Tibial nerve (tissue), 4 donors: ENCODE measurements around the gene PTGR3. TPM values are rescaled to one million over a fixed set of nuclear protein-coding genes. Genes with fewer than 3 reads are reported as not detected.

Source experiments
- DNase-seq, 2 donors: peaks; one replicate each; pipeline ENCODE4 v3.0.0-alpha.2; 2019; ENCODE audit warnings: low spot score in 2 of 2
- H3K27ac ChIP-seq, 4 donors: fragments of 200-600 bp; sonication (generic) in 3 of 4; one replicate each; pipeline ENCODE4 v1.5.1; 2017 to 2019; ENCODE audit warnings: mild to moderate bottlenecking in 1 of 4
- H3K27me3 ChIP-seq, 2 donors: fragments of 200-600 bp; sonication (generic) in 1 of 2; one replicate each; pipeline versions ENCODE4 v1.5.1 to v1.6.0; 2017 to 2019
- H3K36me3 ChIP-seq, 3 donors: fragments of 200-600 bp; sonication (generic); one replicate each; pipeline ENCODE4 v1.5.1; 2018 to 2019
- H3K4me1 ChIP-seq, 4 donors: fragments of 200-600 bp; sonication (generic) in 3 of 4; one replicate each; pipeline ENCODE4 v1.5.1; 2017 to 2019
- H3K4me3 ChIP-seq, 4 donors: fragments of 200-600 bp; sonication (generic) in 3 of 4; one replicate each; pipeline ENCODE4 v1.5.1; 2017 to 2019; ENCODE audit warnings: mild to moderate bottlenecking in 1 of 4, moderate library complexity in 1 of 4
- H3K9me3 ChIP-seq, 4 donors: fragments of 200-600 bp; sonication (generic) in 3 of 4; one replicate each; pipeline ENCODE4 v1.5.1; 2017 to 2019
- EP300 ChIP-seq, 2 donors: sonication (generic); formaldehyde crosslinking; IDR thresholded peaks; one replicate each; pipeline ENCODE4 v1.6.1; 2017; ENCODE audit warnings: antibody characterized with exemption in 2 of 2, mild to moderate bottlenecking in 1 of 2
- POLR2A ChIP-seq, 2 donors: fragments of 450-650 bp; IDR thresholded peaks; one replicate each; pipeline ENCODE4 v1.6.1; 2017; ENCODE audit warnings: antibody characterized with exemption in 2 of 2, mild to moderate bottlenecking in 2 of 2, moderate library complexity in 2 of 2
- WGBS, 2 donors: methylation state at CpG; one replicate each; pipeline ENCODE4 v1.1.5; 2018; 5-methylcytosine and 5-hydroxymethylcytosine counted together
- total RNA-seq, 4 donors: library from RNA; depleted of rRNA; stranded (reverse); fragments of >200 nt; gene quantifications; one replicate each; pipeline ENCODE4 v1.1.0, GENCODE V29; 2016
- TF ChIP-seq, protein P1 (sequence below), 5 experiments: fragments of 200-600 bp in 3 of 5; fragments of 450-650 bp in 2 of 5; sonication (generic) in 3 of 5; IDR thresholded peaks; one replicate each; pipeline ENCODE4 v1.5.1; 2016 to 2019; ENCODE audit warnings: antibody characterized with exemption in 5 of 5, mild to moderate bottlenecking in 3 of 5, moderate library complexity in 2 of 5

Gene PTGR3
- total RNA-seq, 4 donors from 2014 or later = 12.7 to 35.9 (median 24.5) TPM

DNA sequence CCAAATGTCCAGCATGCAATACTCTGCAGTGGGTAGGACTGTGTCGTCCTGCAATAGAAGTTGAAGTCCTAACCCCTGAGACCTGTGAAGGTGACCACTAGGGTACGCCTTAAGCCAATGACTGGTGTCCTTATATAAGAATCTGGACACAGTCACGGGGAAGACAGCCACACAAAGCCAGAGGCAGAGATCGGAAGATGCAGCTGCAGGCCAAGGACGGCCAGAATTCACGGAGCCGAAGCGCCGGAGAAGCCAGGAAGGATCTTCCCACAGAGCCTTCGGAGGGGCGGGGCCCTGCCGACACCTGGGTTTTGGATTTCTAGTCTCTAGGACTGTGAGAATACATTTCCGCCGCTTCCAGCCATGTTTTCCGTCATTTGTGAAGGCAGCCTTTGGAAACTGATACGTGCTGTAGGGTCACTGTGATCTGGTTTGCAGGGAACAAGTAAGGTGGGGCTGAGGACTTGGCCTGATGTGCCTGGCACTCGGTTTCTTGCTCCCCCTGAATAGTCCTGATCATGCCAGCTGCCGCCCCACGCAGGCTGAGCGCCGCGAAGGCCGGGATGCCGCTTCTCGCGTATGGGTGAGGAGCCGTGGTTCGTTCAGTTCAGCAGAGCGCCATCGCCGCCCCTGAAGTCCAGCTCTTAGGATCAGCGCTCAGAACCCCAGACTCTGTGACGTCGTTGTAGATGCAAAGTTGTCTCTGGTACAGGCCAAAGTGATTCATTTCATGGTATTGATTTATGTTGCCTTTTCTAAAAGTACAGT lies 38.7 kb downstream of the PTGR3 start:
- no peaks in the 10 kb centered on the region for H3K36me3 ChIP-seq
- no peak overlapping the region for H3K27ac ChIP-seq
- TF ChIP-seq POLR2A (IDR thresholded peaks at IDR 0.05) (no peak), EP300 (IDR thresholded peaks at IDR 0.05) (no peak)
- TF ChIP-seq, protein P1, sequence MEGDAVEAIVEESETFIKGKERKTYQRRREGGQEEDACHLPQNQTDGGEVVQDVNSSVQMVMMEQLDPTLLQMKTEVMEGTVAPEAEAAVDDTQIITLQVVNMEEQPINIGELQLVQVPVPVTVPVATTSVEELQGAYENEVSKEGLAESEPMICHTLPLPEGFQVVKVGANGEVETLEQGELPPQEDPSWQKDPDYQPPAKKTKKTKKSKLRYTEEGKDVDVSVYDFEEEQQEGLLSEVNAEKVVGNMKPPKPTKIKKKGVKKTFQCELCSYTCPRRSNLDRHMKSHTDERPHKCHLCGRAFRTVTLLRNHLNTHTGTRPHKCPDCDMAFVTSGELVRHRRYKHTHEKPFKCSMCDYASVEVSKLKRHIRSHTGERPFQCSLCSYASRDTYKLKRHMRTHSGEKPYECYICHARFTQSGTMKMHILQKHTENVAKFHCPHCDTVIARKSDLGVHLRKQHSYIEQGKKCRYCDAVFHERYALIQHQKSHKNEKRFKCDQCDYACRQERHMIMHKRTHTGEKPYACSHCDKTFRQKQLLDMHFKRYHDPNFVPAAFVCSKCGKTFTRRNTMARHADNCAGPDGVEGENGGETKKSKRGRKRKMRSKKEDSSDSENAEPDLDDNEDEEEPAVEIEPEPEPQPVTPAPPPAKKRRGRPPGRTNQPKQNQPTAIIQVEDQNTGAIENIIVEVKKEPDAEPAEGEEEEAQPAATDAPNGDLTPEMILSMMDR (IDR thresholded peaks at IDR 0.05) = no peak
- 94 to 96% methylated on average over 34 of the region's 34 CpGs for WGBS, 2 donors
- no peak overlapping the region for H3K4me3 ChIP-seq
- no peaks in the 10 kb centered on the region for H3K27me3 ChIP-seq
- no peak for DNase-seq
- peaks cover 0 to 24% (median 0%) of the 10 kb centered on the region in 4 donors for H3K9me3 ChIP-seq
- no peaks in the 10 kb centered on the region for H3K4me1 ChIP-seq

DNA sequence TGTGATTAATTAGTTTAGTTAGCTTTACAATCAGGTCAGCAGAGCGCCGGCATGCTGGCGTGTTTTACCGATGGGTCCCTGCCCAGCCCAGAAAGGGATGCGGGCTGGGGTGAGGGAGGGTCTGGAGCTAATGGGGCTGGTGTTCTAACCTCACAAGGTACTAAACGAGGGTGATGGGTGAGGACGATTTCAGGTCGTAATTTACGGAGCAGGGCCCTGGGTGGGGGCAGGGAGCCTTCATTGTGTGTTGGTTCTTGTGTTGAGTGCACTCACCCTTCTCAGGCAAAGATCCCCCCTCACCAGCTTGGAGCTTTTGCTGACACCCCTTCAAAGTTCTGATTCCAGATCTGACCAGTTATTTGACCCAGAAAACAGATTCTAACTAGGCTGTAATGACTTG lies 39.5 kb downstream of the PTGR3 start:
- TF ChIP-seq EP300 (IDR thresholded peaks at IDR 0.05) (no peak), POLR2A (IDR thresholded peaks at IDR 0.05) (no peak)
- TF ChIP-seq, protein P1 (IDR thresholded peaks at IDR 0.05) = no peak
- no peak overlapping the region for H3K4me3 ChIP-seq
- H3K36me3 ChIP-seq = no peaks in the 10 kb centered on the region
- no peaks in the 10 kb centered on the region for H3K4me1 ChIP-seq
- peaks cover 0 to 32% (median 0%) of the 10 kb centered on the region in 4 donors for H3K9me3 ChIP-seq
- no peak for DNase-seq
- 73% methylated on average over 9 of the region's 9 CpGs for WGBS, 2 donors
- H3K27me3 ChIP-seq = no peaks in the 10 kb centered on the region
- no peak overlapping the region for H3K27ac ChIP-seq

DNA sequence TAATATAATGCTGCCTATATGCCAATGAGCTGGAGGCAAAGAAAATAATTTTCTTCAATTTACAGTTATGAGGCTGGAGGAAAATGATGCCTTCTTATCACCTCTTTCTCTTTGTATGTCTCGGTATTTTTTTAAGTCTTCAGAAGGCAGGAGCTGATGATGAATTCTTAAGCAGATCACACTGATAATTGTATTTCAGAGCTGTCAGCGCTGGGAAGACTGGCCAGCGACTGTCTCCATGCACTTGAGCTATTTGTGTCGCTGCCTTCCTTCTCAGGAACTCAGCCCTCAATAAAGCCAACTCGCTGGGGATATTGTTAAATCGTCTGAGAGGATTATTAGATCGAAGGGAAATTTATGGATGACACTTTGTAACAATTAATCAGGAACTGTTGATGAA lies 40.3 kb downstream of the PTGR3 start:
- 60 to 61% methylated on average over 7 of the region's 7 CpGs for WGBS, 2 donors
- TF ChIP-seq POLR2A (IDR thresholded peaks at IDR 0.05) (no peak), EP300 (IDR thresholded peaks at IDR 0.05) (no peak)
- TF ChIP-seq, protein P1 (IDR thresholded peaks at IDR 0.05) = no peak
- H3K4me3 ChIP-seq = no peak overlapping the region
- DNase-seq = no peak
- H3K9me3 ChIP-seq = peaks cover 0 to 35% (median 0%) of the 10 kb centered on the region in 4 donors
- no peaks in the 10 kb centered on the region for H3K4me1 ChIP-seq
- H3K27me3 ChIP-seq = no peaks in the 10 kb centered on the region
- no peak overlapping the region for H3K27ac ChIP-seq
- no peaks in the 10 kb centered on the region for H3K36me3 ChIP-seq

DNA sequence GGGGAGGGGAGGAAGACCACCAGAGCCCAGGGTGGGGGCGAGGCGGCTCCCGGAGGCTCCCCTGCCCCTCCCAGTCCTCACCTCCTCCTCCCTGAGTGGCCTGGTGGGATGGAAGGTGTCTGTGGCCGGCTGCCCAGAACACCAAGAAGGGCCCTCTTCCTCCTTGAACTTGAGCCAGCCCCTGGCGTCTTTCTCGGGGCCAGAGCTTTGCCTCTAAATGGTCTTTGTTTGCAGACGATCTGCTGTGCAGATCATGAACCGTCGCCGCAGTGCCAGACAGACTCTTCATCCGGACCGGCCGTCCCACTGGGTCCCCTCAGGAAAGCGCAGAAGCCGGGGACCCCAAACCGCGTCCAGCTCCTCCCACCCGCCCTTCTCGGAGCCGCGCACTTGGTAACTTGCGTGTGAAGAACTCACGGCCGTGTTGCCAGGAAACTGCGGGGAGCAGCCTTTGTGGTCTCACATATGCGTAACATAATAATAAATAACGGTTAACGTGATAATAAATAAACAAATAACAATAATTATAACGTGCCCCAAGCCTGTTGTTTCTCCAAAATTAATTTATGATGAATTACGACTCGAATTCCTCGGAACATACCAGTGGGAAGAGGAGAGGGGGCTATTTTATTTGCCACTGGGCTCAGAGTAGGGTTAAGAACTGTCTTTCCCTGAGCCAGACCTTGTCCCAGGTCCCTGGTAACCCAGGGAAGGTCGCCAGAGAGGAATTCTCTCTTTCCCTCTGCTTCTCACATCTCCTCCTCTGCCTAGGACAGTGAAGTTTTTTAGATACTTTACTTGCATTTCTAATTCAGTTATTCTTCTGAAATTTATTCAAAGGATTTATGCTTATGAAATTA lies 41.0 kb downstream of the PTGR3 start:
- Histone ChIP-seq H3K27me3 (no peaks in the 10 kb centered on the region), H3K4me3 (peak overlapping the region in 1 of 4 donors; percentile 17), H3K27ac (no peak overlapping the region), H3K9me3 (peaks cover 0 to 35% (median 0%) of the 10 kb centered on the region in 4 donors), H3K4me1 (no peaks in the 10 kb centered on the region), H3K36me3 (no peaks in the 10 kb centered on the region)
- DNase-seq = no peak
- TF ChIP-seq, protein P1 (IDR thresholded peaks at IDR 0.05) = no peak
- TF ChIP-seq EP300 (IDR thresholded peaks at IDR 0.05) (no peak), POLR2A (IDR thresholded peaks at IDR 0.05) (no peak)
- 73 to 74% methylated on average over 30 to 33 of the region's 33 CpGs for WGBS, 2 donors

DNA sequence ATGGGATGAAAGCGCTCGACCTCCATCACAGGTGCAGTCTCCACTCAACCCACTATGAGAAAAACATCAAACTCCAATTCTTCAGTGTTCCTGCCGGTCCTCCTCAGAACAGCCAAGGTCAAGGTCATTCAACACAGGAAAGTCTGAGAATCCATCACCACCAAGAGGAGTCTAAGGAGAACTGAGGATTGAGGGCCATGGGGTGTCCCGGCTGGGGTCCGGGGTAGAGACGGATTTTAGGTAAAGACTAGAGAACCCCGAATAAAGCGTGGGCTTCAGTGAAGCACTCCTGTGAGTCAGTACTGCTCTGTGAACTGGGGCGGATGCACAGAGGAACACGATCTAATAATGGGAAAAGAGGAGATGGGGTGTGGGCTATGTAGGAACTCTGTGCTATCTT lies 41.8 kb downstream of the PTGR3 start:
- Histone ChIP-seq H3K9me3 (peaks cover 0 to 35% (median 0%) of the 10 kb centered on the region in 4 donors), H3K27ac (no peak overlapping the region), H3K4me3 (no peak overlapping the region), H3K36me3 (no peaks in the 10 kb centered on the region), H3K27me3 (no peaks in the 10 kb centered on the region), H3K4me1 (no peaks in the 10 kb centered on the region)
- no peak for DNase-seq
- 93% methylated on average over 10 of the region's 10 CpGs for WGBS, 2 donors
- TF ChIP-seq POLR2A (IDR thresholded peaks at IDR 0.05) = no peak
